ENCODE results near the gene MAP1A. TPM values are rescaled to one million over a fixed set of nuclear protein-coding genes. Genes with fewer than 3 reads are reported as not detected.
A peak's percentile ranks its signal among the peaks of the same experiment; 100 is the strongest.

Gene MAP1A
- polyA plus RNA-seq, 1 donor from 2014 or later = 3.4 TPM

GRCh38 chr15:43519196-43519595, 1.8 kb downstream of the MAP1A start:
- Histone ChIP-seq H3F3A (ENCODE audit: insufficient read depth, low read length, poor library complexity, severe bottlenecking) (no peaks in the 10 kb centered on the region), H3K27me3 (ENCODE audit: insufficient read depth, low read depth, low read length) (no peaks in the 10 kb centered on the region), H3K9ac (ENCODE audit: low read length) (peak overlapping the region; percentile 85), H4K20me1 (ENCODE audit: insufficient read depth) (no peaks in the 10 kb centered on the region), H3K27ac (ENCODE audit: low read length) (no peak overlapping the region), H3K4me3 (ENCODE audit: low read length) (peak overlapping the region; percentile 89), H3K9me2 (ENCODE audit: insufficient read depth, low read length) (no peaks in the 10 kb centered on the region), H3K36me3 (ENCODE audit: insufficient read depth, low read length) (peaks cover 24% of the 10 kb centered on the region), H3K4me2 (ENCODE audit: low read length) (peak overlapping the region; percentile 47), H3K9me3 (ENCODE audit: low read length) (peaks cover 4% of the 10 kb centered on the region), H2AFZ (ENCODE audit: low read depth, low read length) (no peak overlapping the region), H3K79me2 (replicated peaks; ENCODE audit: insufficient read depth, low read length) (peaks cover 45% of the 10 kb centered on the region)
- TF ChIP-seq POLR2AphosphoS5 (IDR thresholded peaks at IDR 0.05) (no peak), EZH2 (IDR thresholded peaks at IDR 0.05; ENCODE audit: borderline replicate concordance, insufficient read depth, low read length, poor library complexity, severe bottlenecking) (no peak), TAF1 (IDR thresholded peaks at IDR 0.05; ENCODE audit: low read depth) (no peak), EP300 (conservative IDR thresholded peaks at IDR 0.05; ENCODE audit: poor library complexity, severe bottlenecking) (no peak), RAD21 (conservative IDR thresholded peaks at IDR 0.05) (no peak)
- TF ChIP-seq, protein P1, sequence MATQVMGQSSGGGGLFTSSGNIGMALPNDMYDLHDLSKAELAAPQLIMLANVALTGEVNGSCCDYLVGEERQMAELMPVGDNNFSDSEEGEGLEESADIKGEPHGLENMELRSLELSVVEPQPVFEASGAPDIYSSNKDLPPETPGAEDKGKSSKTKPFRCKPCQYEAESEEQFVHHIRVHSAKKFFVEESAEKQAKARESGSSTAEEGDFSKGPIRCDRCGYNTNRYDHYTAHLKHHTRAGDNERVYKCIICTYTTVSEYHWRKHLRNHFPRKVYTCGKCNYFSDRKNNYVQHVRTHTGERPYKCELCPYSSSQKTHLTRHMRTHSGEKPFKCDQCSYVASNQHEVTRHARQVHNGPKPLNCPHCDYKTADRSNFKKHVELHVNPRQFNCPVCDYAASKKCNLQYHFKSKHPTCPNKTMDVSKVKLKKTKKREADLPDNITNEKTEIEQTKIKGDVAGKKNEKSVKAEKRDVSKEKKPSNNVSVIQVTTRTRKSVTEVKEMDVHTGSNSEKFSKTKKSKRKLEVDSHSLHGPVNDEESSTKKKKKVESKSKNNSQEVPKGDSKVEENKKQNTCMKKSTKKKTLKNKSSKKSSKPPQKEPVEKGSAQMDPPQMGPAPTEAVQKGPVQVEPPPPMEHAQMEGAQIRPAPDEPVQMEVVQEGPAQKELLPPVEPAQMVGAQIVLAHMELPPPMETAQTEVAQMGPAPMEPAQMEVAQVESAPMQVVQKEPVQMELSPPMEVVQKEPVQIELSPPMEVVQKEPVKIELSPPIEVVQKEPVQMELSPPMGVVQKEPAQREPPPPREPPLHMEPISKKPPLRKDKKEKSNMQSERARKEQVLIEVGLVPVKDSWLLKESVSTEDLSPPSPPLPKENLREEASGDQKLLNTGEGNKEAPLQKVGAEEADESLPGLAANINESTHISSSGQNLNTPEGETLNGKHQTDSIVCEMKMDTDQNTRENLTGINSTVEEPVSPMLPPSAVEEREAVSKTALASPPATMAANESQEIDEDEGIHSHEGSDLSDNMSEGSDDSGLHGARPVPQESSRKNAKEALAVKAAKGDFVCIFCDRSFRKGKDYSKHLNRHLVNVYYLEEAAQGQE (IDR thresholded peaks at IDR 0.05; ENCODE audit: borderline replicate concordance) = no peak
- TF ChIP-seq, protein P2, sequence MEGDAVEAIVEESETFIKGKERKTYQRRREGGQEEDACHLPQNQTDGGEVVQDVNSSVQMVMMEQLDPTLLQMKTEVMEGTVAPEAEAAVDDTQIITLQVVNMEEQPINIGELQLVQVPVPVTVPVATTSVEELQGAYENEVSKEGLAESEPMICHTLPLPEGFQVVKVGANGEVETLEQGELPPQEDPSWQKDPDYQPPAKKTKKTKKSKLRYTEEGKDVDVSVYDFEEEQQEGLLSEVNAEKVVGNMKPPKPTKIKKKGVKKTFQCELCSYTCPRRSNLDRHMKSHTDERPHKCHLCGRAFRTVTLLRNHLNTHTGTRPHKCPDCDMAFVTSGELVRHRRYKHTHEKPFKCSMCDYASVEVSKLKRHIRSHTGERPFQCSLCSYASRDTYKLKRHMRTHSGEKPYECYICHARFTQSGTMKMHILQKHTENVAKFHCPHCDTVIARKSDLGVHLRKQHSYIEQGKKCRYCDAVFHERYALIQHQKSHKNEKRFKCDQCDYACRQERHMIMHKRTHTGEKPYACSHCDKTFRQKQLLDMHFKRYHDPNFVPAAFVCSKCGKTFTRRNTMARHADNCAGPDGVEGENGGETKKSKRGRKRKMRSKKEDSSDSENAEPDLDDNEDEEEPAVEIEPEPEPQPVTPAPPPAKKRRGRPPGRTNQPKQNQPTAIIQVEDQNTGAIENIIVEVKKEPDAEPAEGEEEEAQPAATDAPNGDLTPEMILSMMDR (IDR thresholded peaks at IDR 0.05; ENCODE audit: poor library complexity, severe bottlenecking) = no peak

GRCh38 chr15:43520138-43520537, 2.7 kb downstream of the MAP1A start:
- peaks cover 8% of the 10 kb centered on the region for H3K9me3 ChIP-seq (ENCODE audit: low read length)
- H3K4me3 ChIP-seq (ENCODE audit: low read length) = no peak overlapping the region
- peaks cover 37% of the 10 kb centered on the region for H3K79me2 ChIP-seq (replicated peaks; ENCODE audit: insufficient read depth, low read length)
- H3K4me2 ChIP-seq (ENCODE audit: low read length) = no peak overlapping the region
- peaks cover 28% of the 10 kb centered on the region for H3K36me3 ChIP-seq (ENCODE audit: insufficient read depth, low read length)
- H3K9me2 ChIP-seq (ENCODE audit: insufficient read depth, low read length) = no peaks in the 10 kb centered on the region
- no peak overlapping the region for H3K9ac ChIP-seq (ENCODE audit: low read length)
- H2AFZ ChIP-seq (ENCODE audit: low read depth, low read length) = no peak overlapping the region
- no peak for TF ChIP-seq SMC3 (conservative IDR thresholded peaks at IDR 0.05; ENCODE audit: poor library complexity)
- TF ChIP-seq TAF1 (IDR thresholded peaks at IDR 0.05; ENCODE audit: low read depth) = no peak
- no peak for TF ChIP-seq MXI1 (conservative IDR thresholded peaks at IDR 0.05; ENCODE audit: poor library complexity, severe bottlenecking)
- TF ChIP-seq, protein P1 (IDR thresholded peaks at IDR 0.05; ENCODE audit: borderline replicate concordance) = no peak
- TF ChIP-seq EP300 (conservative IDR thresholded peaks at IDR 0.05; ENCODE audit: poor library complexity, severe bottlenecking) = no peak
- TF ChIP-seq RAD21 (conservative IDR thresholded peaks at IDR 0.05) = no peak
- no peak for TF ChIP-seq POLR2AphosphoS5 (IDR thresholded peaks at IDR 0.05)
- TF ChIP-seq EZH2 (IDR thresholded peaks at IDR 0.05; ENCODE audit: borderline replicate concordance, insufficient read depth, low read length, poor library complexity, severe bottlenecking) = no peak
- TF ChIP-seq, protein P2 (IDR thresholded peaks at IDR 0.05; ENCODE audit: poor library complexity, severe bottlenecking) = no peak
- no peak overlapping the region for H3K27ac ChIP-seq (ENCODE audit: low read length)
- H4K20me1 ChIP-seq (ENCODE audit: insufficient read depth) = no peaks in the 10 kb centered on the region
- no peaks in the 10 kb centered on the region for H3K27me3 ChIP-seq (ENCODE audit: insufficient read depth, low read depth, low read length)
- no peaks in the 10 kb centered on the region for H3F3A ChIP-seq (ENCODE audit: insufficient read depth, low read length, poor library complexity, severe bottlenecking)

Measured in neural cell (in vitro differentiated cells).